Fibroblast of peridontal ligament (primary cell): ENCODE measurements around the gene VPS26C.
A peak's percentile ranks its signal among the peaks of the same experiment; 100 is the strongest.

Experiments
- DNase-seq: peaks from one replicate; pipeline ENCODE4 v3.0.0-alpha.2; 2010; ENCODE audit errors: extremely low read depth

VPS26C gene

DNA sequence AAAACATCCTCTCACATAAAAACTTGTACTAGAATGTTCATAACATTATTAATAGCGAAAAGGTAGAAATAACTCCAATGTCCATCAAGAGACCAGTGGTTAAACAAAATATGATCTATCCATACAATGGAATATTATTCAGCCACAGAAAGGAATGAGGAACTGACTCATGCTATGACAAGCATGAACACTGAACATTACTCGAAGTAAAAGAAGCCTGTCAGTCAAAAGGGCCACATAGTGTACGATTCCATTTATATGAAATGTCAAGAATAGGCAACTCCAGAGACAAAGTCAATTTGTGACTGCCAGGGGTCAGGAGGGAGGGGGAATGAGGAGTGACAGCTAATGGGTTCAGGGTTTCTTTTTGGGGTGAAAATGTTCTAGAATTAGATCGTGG, 2.3 kb downstream of the VPS26C start:
- no peak for DNase-seq

DNA sequence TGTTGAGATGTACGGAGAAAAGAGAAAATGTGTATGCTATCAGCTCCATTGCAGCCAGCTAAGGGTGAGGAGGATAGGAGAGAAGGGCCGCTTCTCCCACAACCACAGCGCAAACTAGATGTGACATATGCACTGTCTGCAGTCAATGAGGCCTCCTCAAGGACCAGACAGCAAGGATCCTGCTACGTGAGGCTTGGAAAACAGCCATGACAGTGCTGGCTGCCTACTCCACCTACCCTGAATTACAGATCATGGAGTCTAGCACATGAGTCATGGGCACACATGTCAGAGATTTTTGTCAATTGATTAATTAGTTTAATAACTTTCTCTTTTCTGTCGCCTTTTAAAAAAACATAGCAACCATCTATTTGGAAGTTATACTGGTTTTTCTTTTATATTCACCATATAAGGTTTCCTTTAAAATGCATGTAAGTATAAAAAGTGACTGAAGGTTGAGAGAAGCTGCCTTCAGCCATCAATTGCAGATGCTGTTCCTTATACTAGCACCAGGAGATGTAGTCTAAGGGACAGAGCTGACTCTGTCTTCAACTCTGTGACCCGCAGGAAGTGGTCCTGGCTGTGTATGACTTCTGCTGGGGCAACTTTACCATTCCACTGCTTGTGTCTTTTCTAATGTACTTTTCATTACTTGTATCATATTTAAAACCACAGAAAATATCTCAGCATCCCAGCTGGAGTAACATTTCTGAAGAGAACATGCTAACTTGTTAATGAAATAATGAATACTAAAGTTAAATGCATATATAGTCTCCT, 3.1 kb downstream of the VPS26C start:
- no peak for DNase-seq

DNA sequence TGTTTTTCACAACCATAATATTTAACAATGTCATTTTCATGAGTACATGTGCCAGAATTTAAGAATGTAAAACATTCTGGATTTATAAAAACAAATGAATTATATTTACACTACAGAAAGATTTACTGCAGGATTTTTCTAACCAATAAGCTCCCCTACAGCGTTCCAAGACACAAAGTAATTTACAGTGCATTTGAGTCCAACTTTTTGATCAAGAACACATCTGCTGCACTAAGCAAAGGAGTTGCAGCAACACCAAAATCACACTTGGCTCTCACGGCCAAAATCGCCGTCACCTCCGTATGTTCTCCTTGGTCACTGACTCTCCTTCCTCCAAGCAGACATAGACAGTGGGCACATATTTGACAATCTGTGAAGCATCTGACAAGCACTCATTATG, 7.7 kb downstream of the VPS26C start:
- DNase-seq = peak; percentile 60

DNA sequence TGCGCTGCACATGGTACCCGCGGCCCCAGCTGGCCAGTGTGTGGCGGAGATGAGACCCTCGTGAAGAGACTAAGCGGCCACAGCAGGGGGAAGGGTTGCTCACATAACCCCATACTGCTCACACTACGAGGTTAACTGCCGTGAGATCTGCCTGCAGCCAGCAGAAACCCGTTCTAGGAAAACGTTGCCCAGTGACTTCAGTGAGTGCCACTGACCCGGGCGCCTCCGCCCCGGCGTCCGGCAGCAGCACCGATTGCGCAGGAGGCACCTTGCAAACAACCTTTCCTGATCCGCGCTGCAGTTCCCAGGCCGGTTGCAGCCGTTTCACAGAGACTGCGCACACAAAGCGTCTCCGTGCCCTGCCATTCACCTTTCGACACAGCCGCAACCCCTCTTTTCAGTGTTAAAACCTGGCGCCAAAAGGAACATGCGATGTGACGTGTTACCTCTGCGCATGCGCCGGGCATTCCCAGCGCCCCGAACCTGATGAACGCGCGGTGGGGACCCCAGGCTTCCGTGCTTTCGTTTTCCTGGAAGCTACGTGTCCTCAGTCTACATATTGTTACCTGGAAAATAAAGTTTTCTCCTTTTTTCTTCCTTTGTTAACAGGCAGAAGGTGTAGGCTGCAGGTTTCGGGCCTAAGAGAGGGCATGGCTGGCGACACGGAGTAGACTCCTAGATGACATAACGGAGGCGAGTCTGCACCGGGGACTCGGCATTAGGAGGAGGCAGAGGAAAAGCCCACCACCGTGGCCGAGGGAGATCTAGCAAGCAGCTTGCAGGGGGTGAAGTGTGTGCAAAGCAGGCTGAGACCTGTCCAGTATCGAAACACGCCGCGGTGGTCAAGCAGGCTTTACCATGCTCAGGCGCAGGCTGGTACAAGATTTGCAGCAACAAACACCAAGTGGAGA, 8.9 kb downstream of the VPS26C start:
- peak; percentile 51 for DNase-seq

DNA sequence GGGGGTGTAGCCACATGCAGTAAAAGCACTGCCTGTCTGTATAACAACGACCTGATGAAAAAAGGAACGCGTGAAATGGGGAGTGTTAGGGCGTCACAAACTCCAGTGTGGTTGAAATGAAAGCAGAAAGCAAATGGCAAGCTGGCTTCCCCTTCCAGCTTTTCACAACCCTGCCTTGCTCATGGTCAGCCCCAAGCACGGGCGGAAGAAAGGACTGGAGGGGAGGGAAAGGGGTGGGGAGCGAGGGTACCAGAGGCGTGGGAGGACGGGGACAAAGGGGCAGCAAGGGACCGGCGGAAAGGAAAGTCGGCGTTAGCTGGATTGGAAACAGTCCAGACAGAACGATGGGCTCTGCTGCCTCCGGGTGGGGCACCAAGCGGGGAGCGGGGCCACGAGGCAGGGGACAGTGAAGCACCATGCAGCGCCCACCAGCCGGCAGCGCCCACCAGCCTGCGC, 9.6 kb downstream of the VPS26C start:
- peak; percentile 38 for DNase-seq

DNA sequence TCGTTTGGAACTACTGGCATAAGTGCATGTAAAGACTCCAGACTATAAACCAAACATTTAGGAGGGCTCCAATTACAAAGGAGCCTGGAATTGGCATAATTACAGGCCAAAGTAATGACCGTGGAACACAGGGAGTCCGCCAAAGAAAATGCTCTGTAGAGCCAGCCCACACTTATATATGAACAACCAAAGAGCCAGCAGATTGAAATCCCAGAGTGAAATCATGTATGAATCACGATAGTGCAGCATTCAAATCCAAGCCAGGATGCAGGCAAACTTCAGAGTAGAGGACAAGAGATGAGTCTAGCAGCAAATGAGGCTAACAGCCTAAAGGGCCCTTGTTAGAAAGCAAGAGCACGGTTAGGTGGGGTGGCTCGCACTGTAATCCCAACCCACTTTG, 13.1 kb downstream of the VPS26C start:
- peak; percentile 82 for DNase-seq

DNA sequence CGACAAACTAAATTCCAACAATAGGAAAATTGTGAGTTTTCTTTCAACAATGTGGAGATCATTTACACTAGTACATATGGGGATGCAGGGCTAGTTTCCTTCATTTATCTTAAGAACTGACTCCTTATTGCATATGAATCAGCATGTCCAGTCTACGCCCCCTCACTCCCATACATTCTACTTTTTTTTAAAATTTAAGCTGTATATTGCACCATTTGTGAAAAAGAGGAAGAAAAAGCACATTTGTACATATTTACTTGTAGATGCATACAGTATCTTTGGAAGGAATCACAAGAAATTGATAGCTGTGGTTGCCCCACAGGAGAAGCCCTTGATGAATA, 15.9 kb downstream of the VPS26C start:
- DNase-seq = no peak

DNA sequence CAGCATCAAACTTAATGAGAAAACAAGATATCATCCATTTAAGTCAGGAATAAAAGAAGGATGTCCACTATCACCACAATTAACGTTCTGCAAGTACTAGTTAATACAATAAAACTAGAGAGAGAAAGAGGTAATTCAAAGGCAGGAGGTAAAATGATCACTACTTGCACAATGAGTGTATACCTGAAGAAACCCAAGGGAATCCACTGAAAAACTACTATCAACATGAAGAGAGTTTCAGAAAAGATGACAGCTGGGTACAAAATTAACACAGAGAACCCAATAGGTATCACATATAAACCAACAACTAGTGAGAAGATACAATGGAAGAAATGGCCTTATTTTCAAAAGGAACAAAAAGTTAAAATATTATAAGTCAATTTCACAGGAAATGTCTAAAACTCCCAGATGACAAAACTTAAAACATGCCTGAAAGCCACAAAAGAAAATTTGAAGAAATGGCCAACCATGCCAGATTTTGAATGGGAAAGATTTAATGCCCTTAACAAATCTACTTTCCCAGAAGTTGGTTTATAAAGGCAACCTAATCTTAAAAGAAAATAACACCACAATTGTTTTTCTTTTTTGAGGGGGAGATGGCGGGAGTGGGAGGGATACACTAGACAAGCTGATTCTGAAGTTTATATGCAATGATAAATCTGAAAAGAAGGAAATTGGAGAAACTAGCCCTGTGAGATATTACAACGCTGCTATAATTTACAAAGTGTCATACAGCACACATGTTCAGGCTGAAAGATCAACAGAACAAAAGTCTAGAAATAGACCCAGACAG, 17.8 kb downstream of the VPS26C start:
- DNase-seq = peak; percentile 35

DNA sequence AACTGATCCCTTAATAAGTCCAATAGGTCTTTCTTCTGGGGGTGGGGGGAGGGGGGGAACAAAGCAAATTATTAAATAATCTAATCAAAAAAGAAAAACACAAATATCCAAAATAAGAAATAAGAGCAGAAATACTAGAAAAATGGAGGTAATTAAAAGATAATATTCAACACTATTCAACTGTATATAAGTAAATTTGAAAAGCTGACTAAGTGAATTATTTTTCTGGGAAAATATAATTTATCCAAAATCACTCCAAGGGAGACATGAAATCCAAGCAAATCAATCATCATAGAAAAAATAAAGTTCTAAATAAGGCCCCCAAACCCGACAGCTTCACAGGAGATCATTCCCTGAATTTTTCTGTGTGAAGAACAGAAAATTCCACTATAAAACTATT, 18.8 kb downstream of the VPS26C start:
- no peak for DNase-seq

DNA sequence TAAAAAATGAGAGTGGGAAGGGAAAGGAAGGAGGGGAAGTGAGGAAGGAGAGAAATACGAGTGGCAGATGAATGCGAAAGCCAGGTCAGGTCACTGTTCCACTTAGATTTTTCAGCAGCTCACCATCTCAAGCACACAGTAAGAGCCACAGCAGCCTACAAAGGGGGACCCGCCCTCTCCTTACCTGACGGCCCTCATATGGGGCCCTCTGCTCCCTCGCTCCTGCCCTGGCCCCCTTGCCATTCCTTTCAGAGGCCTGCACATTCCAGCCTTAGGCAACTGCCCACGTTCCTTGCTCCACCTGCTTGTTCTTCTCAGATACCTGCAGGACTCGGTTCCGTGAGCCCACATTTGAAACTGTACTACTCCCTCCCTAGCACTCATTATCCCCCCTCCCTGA, 22.0 kb downstream of the VPS26C start:
- no peak for DNase-seq

DNA sequence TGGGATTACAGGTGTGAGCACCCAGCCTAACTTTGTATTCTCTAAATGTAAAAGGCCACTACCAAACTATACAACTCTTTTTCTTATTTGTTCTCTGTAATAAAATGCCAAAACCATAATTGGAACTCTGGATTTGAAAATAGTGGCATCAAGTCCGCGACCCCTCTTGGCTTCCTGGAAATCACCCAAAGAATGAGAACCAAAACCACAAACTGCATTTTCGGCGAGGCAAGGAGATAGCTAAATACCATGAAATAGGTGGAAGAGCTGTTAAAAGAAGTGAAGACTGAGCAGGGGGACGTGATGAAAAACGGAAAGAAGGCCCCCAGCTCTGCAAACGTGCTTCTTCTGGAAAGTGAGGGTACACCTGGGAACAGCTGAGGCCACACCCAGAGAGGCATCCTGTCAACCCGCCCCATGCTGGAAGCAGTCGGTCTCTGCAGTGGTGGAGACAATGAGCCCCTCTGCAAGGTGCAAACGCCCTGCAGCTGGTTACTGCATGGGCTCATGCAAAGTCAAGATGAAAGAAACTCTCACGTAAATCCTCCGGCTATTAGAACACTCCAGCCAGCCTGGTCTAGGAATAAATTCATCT, 22.5 kb downstream of the VPS26C start:
- DNase-seq = no peak

DNA sequence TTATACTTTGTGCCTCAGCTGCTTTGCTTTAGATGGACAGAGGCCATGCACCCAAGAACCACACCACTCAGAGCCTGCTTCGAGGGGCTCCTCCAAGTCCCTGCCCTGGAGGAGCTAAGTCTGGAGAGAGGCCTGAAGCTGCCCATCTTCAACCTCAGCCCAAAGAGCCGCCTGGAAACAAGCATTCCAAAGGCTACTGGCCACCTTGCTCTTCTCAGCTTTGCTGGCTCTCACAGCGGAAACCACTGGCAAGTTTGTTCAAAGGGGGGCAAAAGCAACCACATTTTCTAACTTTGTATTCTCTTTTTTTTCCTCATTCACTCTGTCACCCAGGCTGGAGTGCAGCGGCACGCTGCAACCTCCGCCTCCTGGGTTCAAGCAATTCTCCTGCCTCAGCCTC, 23.2 kb downstream of the VPS26C start:
- no peak for DNase-seq

DNA sequence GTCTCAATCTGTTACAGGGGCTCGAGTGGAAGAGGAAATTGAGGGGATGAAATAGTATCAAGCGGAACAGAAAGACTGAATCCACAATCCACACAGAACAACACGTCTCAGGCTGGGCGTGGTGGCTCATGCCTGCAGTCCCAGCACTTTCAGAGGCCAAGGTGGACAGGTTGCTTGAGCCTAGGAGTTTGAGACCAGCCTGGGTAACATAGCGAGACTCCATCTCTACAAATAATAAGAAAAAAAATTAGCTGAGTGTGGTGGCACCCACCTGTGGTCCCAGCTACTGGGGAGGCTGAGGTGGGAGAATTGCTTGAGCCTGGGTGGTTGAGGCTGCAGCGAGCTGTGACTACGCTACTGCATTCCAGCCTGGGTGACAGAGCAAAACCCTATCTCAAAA, 25.7 kb downstream of the VPS26C start:
- DNase-seq = no peak

DNA sequence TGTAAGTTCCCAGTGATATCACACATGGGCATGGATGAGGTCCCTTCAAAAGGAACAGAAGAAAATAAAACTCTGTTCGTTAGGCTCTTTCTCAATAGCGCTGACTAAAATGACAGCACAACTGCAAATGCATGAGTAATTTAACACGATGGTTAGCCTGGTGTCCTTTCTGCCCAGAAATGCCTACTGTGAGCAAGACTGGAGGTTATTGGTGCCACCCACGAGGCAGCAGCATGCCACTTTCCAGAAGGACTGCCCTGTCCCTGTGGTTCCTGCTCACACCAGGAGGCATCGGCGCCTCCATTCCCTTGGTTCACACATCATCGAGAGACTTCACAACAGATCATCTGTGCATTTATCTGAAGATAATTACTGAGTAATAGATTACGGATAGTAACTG, 26.2 kb downstream of the VPS26C start:
- no peak for DNase-seq

DNA sequence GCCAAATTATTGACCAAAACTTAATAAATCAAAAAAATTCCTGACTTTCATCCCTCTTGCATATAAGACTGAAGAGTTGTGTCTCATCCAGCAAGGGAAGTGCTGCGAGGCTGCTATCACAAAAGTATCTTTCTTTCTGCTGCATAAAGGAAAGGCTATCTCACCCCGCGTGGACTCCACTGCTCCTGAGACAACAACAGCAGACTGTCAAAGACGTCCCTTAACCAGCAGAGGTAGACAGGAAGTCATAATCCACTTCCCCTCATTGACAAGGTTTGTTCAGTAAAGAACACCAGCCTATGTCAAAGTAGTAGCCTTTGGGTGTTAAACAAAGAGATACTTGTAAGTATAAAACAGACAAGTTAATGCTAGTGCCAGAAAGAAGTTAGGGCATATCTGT, 29.4 kb downstream of the VPS26C start:
- DNase-seq = no peak

DNA sequence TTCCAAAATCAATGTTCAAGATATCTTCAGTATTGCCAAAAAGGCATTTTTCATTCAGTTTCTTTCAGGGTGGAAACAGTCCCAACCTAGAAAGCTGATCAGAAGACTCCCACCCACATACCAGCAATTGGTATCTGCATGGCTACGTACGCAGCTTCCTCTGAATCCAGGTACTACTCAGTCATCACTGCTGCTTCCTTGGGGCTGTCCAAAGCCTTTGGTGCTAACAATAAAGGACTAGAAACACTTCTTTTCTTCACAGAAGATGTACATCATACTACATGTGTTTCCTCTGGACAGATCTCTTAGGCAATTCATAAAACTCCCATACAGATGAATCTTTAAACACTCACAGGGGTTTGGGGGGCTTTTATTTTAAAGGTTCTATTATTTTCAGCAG, 29.8 kb downstream of the VPS26C start:
- no peak for DNase-seq

DNA sequence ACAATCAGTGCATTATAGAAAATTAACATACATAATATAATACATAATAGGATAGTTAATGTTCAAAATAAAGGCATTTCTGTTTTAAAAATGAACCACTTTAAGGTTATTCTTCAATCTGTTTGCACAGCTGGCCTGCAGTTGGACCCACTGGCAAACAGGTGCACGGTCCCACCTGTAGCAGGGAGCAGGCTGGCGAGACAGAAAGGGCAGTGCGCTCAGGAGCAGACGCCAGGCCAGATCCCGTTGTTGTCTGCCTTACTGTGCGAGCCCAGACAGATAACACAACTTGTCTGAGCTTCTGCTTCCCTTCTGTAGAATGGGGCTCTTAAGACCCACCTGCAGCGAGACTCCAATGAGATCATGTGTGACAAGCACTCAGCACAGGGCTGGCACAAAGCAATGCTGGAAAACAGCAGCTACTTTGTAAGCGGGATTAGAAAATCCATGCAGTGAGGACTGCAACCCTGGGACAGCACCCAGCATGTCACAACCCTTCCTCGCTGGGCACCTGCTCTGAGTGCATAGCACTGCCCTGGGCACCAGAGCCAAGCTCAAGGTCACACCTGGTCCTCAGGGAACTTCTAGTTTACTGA, 33.5 kb downstream of the VPS26C start:
- DNase-seq = no peak

DNA sequence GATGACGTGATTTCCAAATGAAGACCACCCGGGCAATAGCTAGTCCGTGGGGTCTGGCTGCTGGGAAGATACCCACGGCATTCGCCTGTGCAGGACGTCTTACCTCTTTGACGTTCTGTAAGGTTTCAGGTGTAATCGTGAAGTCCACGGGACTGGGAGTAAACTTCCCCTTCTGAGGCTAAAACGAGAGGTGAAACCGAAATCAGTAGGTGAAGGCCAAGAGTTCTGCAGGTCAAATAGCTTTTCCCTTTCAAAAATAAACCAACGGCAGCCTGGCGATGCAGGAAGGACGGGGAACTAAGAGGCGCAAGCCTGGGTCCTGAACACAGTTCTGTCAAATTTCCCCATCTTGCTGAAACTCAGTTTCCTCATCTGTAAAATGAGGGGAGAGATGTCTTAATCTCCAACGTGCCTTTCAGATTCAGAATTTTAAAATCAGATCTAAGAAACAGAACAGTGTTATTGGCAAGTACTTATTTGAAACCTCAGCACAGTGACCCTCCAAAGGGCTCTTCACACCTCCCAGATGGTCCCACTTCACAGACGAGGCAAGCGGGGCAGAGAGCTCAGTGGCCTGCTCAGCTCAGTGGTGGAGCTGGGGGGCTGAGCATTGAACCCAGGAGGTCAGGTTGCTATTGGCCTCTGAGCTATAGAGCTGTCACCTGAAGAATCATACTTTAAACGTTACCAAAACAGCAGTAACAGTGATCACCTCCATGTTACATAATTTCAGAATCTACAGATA, 34.7 kb downstream of the VPS26C start:
- no peak for DNase-seq

DNA sequence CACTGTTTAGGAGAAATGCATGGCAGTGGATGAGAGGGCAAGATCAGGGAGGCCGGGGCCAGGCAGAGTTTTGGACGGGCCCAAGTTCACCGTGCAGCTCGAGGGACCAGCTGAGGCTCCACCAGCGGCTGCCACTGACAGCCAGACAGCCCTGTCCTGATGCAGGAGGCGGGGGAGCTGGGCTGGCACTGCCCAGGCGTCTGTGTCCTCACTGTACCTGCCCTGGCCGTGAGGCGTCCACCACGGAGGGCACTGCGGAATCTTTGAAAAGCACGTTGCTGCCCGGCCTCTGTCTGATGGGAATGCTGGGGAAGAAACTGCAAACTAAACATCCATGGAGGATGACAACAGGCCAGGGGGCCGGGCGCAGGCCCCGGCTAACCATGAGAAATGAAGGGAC, 35.5 kb downstream of the VPS26C start:
- DNase-seq = no peak

DNA sequence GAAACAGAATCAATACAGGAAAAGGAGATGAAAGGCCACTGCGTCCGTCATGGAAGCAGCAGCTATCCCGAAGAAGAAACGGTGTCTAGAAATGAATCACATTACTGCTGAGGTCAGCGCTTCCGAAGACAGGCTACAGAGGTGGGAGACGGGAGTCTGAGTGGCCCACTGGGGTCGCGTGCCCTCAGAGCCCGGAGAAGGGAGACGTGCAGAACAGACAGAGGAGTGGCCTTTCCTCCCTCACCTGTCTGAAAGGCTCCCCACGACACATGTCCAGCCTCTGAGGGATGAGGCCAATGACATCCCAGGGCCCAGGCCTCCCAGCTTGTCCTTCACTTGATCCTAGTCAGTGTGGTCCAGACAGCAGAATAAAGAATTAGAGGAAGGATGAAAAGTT, 35.9 kb downstream of the VPS26C start:
- DNase-seq = no peak
